Right renal cortex interstitium (tissue), 3 donors: ENCODE data around the gene THADA. TPM values are rescaled to one million over a fixed set of nuclear protein-coding genes. Genes with fewer than 3 reads are reported as not detected.
"Not testable (repeated sequence)": the region's sequence is repeated elsewhere in the genome, so short reads cannot be mapped to it uniquely, and the experiment has no call there.

Source experiments
- DNase-seq, 3 donors: peaks; one replicate each; pipeline ENCODE4 v3.0.0-alpha.2; 2013; ENCODE audit warnings: low read depth in 3 of 3, low spot score in 2 of 3
- polyA plus RNA-seq, 3 donors: library from polyadenylated mRNA; unstranded; fragments of 120-200 nt; gene quantifications; one replicate each; pipeline ENCODE4 v1.2.1, GENCODE V29; 2013; ENCODE audit not compliant: insufficient read length in 3 of 3

The THADA gene
- polyA plus RNA-seq, 3 donors, result 33.6 to 35.1 (median 34.5) TPM

GRCh38 chr2:43292851-43293743 is 302.7 kb downstream of the THADA start:
- no peak for DNase-seq

- no peak for DNase-seq
These were observed 303.5 kb downstream of the THADA start for GRCh38 chr2:43292297-43292696.

DNA sequence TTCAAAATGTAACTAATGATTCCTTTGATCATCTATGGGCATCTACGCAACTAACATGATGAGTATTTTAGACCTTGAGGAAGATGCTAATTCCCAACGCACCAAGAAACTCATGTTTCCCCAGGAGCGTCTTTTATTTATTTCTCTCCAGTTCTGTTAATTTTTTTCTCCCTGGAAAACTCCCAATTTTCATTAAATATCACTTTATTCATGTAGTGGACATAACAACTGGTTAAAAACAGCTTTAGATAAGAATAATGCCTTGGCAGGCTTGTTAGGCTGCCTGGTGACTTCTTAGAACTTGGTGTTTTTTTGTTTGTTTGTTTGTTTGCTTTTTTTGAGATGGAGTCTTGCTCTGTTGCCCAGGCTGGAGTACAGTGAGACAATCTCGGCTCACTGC is 306.5 kb downstream of the THADA start:
- DNase-seq, result no peak

DNA sequence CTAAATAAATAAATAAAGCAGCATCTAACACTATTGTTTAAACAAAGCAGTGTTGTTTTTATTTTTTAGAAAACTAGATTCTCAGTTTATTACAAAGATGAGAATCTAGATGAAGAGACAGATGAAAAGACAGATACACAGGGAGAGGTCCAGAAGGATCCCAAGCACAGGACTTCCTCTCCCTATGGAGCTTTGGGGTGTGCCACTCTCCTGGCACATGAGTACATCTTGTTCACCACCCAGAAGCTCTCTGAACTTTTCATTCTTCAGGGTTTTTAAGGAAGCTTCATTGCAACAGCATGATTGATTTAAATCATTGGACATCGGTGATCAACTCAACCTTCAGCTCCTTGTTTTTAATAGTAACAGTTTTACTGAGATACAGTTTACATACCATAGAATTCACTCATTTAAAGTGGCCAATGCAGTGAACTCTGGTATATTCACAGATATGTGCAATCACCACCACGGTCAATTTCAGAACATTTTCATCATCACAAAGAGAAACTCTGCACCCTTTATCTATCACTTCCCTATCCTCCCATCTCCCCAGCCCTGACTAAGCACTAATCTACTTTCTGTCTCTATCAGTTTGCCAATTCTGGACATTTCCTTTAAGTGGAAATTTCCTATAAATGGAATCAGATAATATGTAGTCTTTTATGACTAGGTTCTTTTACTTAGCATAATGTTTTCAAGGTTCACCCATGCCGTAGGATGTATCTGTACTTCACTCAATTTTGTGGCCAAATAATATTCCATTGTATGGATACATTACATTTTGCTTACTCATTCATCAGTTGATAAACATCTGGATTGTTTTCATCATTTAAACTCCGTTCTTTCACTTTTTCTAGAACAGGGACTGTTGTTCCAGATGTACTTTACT is 307.2 kb downstream of the THADA start:
- DNase-seq, result no peak

- no peak for DNase-seq
These were observed 309.9 kb downstream of the THADA start for GRCh38 chr2:43285987-43286386.

DNA sequence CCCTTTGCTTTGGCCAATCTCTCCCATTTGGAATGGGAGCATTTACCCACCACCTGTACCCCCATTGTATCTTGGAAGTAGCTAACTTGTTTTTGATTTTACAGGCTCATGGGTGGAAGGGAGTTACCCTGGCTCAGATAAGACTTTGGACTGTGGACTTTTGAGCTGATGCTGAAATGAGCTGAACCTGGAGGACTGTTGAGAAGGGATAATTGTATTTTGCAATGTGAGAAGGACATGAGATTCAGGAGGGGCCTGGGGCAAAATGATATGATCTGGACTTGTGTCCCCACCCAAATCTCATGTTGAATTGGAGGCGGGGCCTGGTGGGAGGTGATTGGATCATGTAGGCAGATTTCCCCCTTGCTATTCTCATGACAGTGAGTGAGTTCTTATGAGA is 310.9 kb downstream of the THADA start:
- DNase-seq, result no peak

GRCh38 chr2:43284347-43284746 is 311.5 kb downstream of the THADA start:
- not testable (repeated sequence) for DNase-seq

GRCh38 chr2:43280994-43281393 is 314.8 kb downstream of the THADA start:
- no peak for DNase-seq

GRCh38 chr2:43279317-43279840 is 316.5 kb downstream of the THADA start:
- DNase-seq, result no peak

DNA sequence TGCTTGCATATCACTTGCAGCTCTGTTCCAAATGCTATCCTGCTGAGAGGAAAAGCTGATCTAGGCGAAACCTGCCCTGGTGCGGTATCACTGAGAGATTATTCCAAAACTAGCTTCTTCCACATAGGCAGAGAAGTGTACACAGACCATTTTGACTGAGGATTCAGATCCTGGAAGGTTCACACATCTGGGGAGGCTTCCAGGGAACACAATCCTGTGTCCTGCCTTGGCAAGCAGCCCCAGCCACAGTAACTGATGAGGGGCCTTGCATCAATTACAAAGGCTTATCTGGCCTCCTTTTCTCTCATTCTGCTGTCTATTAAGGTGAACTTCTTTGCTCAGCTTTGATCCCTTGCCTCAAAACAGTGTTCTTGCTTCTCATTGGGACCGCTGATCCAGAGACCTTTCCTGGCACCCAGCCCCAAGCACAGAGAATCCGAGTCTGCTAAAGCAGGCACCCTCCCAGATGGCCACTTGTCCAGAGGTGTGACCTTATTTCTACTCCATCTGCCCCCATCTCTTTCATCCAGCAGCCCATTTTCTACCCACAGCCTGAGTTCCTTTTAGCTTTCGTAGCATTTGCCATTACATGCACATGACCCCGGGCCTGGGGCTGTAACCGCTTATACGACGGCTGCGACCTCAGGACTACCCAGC is 317.1 kb downstream of the THADA start:
- no peak for DNase-seq

DNA sequence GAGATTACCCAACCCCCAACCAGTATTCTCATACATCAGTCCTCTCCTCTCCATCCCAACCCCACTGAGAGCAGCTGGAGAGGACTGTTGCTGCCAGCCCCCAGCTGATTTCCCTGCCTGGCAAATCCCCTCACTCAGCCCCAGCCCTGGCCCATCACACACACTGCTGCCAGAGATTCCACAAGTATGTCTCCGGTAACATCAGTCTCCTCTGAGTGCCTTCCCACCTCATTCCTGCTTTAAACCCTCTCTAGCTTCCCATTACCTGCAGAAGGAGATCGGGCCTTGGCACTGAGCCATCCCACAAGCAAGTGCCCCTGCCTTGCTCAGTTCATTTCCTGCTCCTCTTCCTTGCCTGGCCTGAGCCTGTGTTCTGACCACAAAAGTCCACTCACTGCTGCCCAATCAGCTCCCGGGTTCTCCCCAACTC is 318.9 kb downstream of the THADA start:
- no peak for DNase-seq

GRCh38 chr2:43276266-43276941 is 319.4 kb downstream of the THADA start:
- DNase-seq, result no peak

- no peak for DNase-seq
These were observed 321.1 kb downstream of the THADA start for GRCh38 chr2:43274721-43275120.

- DNase-seq, result no peak
These were observed 321.8 kb downstream of the THADA start for GRCh38 chr2:43274055-43274454.

DNA sequence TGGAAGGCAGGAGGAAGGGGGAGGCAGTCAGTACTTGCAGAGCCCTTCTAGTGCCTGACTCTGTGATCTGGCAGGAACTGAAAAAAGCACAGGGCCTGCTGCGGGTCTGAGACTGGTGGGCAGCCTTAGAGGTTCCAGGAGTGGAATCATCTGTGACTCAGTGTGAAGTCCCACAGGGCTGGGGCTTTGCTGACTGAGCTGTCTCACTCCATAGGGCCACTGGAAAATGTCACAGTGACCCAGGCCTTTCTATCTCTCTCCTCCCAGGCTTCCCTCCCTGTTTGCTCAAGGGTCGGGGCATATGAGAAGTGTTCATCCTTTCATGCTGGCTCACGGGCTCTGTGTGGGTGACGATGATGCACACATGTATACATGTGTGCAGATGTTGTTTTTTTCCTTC is 322.3 kb downstream of the THADA start:
- no peak for DNase-seq

- no peak for DNase-seq
These were observed 324.8 kb downstream of the THADA start for GRCh38 chr2:43270930-43271615.

GRCh38 chr2:43270461-43270860 is 325.4 kb downstream of the THADA start:
- DNase-seq, result no peak

- DNase-seq, result no peak
These were observed 326.1 kb downstream of the THADA start for GRCh38 chr2:43269706-43270105.

- no peak for DNase-seq
These were observed 326.7 kb downstream of the THADA start for GRCh38 chr2:43269074-43269572.
